Fibroblast of lung (primary cell): Measurements from ENCODE around the gene SOX10. TPM values are rescaled to one million over a fixed set of nuclear protein-coding genes. Genes with fewer than 3 reads are reported as not detected.
"Not testable (repeated sequence)": the region's sequence is repeated elsewhere in the genome, so short reads cannot be mapped to it uniquely, and the experiment has no call there.

Experiments used
- DNase-seq, 2 donors: peaks; one replicate each; pipeline versions ENCODE4 v3.0.0 to v3.0.0-alpha.2; 2010; ENCODE audit warnings: low read depth in 2 of 2
- H2AFZ ChIP-seq: 2 replicates; pipeline ENCODE4 v1.5.1; 2012; ENCODE audit warnings: low read length, control low read depth, inconsistent platforms
- H3K27ac ChIP-seq: 2 replicates; pipeline ENCODE4 v1.5.1; 2011; ENCODE audit warnings: low read length, control low read depth; ENCODE audit not compliant: insufficient read depth
- H3K27me3 ChIP-seq: 2 replicates; pipeline ENCODE4 v1.5.1; 2011; ENCODE audit warnings: mild to moderate bottlenecking, low read length; ENCODE audit not compliant: control insufficient read depth, insufficient read depth
- H3K36me3 ChIP-seq: 2 replicates; pipeline ENCODE4 v1.5.1; 2011; ENCODE audit warnings: low read length; ENCODE audit not compliant: control insufficient read depth, insufficient read depth
- H3K4me1 ChIP-seq: 2 replicates; pipeline ENCODE4 v1.5.1; 2011; ENCODE audit warnings: low read length; ENCODE audit not compliant: control insufficient read depth, insufficient read depth; ENCODE audit errors: extremely low read depth
- H3K4me2 ChIP-seq: 2 replicates; pipeline ENCODE4 v1.5.1; 2011; ENCODE audit warnings: low read length, control low read depth; ENCODE audit not compliant: insufficient read depth; ENCODE audit errors: extremely low read depth
- H3K4me3 ChIP-seq, 4 experiments: fragments of 200-600 bp in 1 of 4; sonication (generic) in 1 of 4; replicated peaks in 1 of 4; 2 replicates each; pipeline ENCODE4 v1.5.1; 2011 to 2016; ENCODE audit warnings: low read length in 4 of 4, low read depth in 3 of 4, mild to moderate bottlenecking in 3 of 4, control low read depth in 2 of 4, inconsistent platforms in 1 of 4, mixed read lengths in 1 of 4; ENCODE audit not compliant: insufficient read depth in 1 of 4; ENCODE audit errors: control extremely low read depth in 1 of 4
- H3K79me2 ChIP-seq: 2 replicates; pipeline ENCODE4 v1.5.1; 2012; ENCODE audit warnings: mild to moderate bottlenecking, low read length, inconsistent platforms; ENCODE audit not compliant: control insufficient read depth, insufficient read depth
- H3K9ac ChIP-seq: 2 replicates; pipeline ENCODE4 v1.5.1; 2011; ENCODE audit warnings: mild to moderate bottlenecking, low read length, control low read depth; ENCODE audit not compliant: insufficient read depth
- H3K9me3 ChIP-seq: 2 replicates; pipeline ENCODE4 v1.5.1; 2012; ENCODE audit warnings: low read depth, low read length; ENCODE audit not compliant: control insufficient read depth, insufficient read depth
- H4K20me1 ChIP-seq: 2 replicates; pipeline ENCODE4 v1.5.1; 2011; ENCODE audit warnings: low read length; ENCODE audit not compliant: control insufficient read depth, insufficient read depth; ENCODE audit errors: extremely low read depth
- CTCF ChIP-seq, 2 donors: IDR thresholded peaks in 1 of 2; conservative IDR thresholded peaks in 1 of 2; 1 replicate in 1 of 2; 2 replicates in 1 of 2; pipeline ENCODE4 v1.5.1; 2011 to 2012; ENCODE audit warnings: low read length in 2 of 2, control low read depth in 1 of 2, inconsistent platforms in 1 of 2, low read depth in 1 of 2, mild to moderate bottlenecking in 1 of 2
- EZH2 ChIP-seq: IDR thresholded peaks from 2 replicates; pipeline ENCODE4 v1.5.1; 2012; ENCODE audit warnings: low read length, control low read depth, mild to moderate bottlenecking; ENCODE audit errors: missing control alignments
- polyA plus RNA-seq, 2 donors: library from polyadenylated mRNA; depleted of rRNA in 1 of 2; stranded (reverse) in 1 of 2; unstranded in 1 of 2; fragments of >200 nt; gene quantifications; 2 replicates each; pipeline ENCODE4 v1.2.1, GENCODE V29; 2011 to 2012; ENCODE audit warnings: missing spikeins in 1 of 2
- total RNA-seq: library from RNA; depleted of rRNA; stranded (reverse); fragments of >200 nt; gene quantifications from 2 replicates; pipeline ENCODE4 v1.2.1, GENCODE V29; 2014

The SOX10 gene
- total and polyA plus RNA-seq, 2 donors (not counting 1 experiment from before 2014, with no cell fraction given), result not detected

- no peak for DNase-seq
- Histone ChIP-seq H3K27ac (no peak overlapping the region), H3K27me3 (no peaks in the 10 kb centered on the region), H3K9me3 (no peaks in the 10 kb centered on the region), H4K20me1 (no peaks in the 10 kb centered on the region), H3K4me2 (peak overlapping the region; percentile 82), H3K9ac (no peak overlapping the region), H3K36me3 (peaks cover 11% of the 10 kb centered on the region), H3K4me3 (peak overlapping the region; percentile 68 to 97 (median 86)), H3K79me2 (peaks cover 15% of the 10 kb centered on the region), H2AFZ (no peak overlapping the region), H3K4me1 (peaks cover 4% of the 10 kb centered on the region)
- TF ChIP-seq EZH2, result no peak
- no peak for TF ChIP-seq CTCF (conservative IDR thresholded peaks at IDR 0.05 in 1 of 2, IDR thresholded peaks at IDR 0.05 in 1 of 2; ENCODE audit: low read depth in 1 of 2, low read length in 2 of 2)
Observed at GRCh38 chr22:37954686-37955085, 29.7 kb downstream of the SOX10 start.

- Histone ChIP-seq H3K36me3 (peaks cover 5% of the 10 kb centered on the region), H3K79me2 (peaks cover 15% of the 10 kb centered on the region), H3K4me1 (peaks cover 4% of the 10 kb centered on the region), H3K4me2 (peak within 1 kb of the TSS; percentile 97), H3K9me3 (no peaks in the 10 kb centered on the region), H3K4me3 (peak within 1 kb of the TSS; percentile 68 to 97 (median 86)), H3K27ac (peak within 1 kb of the TSS; percentile 81), H3K27me3 (no peaks in the 10 kb centered on the region), H3K9ac (peak within 1 kb of the TSS; percentile 83), H4K20me1 (no peaks in the 10 kb centered on the region), H2AFZ (peak within 1 kb of the TSS; percentile 84)
- TF ChIP-seq EZH2 (no peak), CTCF (conservative IDR thresholded peaks at IDR 0.05 in 1 of 2, IDR thresholded peaks at IDR 0.05 in 1 of 2; ENCODE audit: low read depth in 1 of 2, low read length in 2 of 2) (no peak)
- DNase-seq, result peak; percentile 87 to 93
Observed at GRCh38 chr22:37953437-37954179, 30.7 kb downstream of the SOX10 start, which contains the start of the genes C22orf23 and POLR2F. TSS of gene C22orf23 (minus strand) at chr22:37953601. CDS start at chr22:37953149, 452 bp downstream. TSS of gene POLR2F (plus strand) at chr22:37953699. CDS start at chr22:37953788, 89 bp downstream.

DNA sequence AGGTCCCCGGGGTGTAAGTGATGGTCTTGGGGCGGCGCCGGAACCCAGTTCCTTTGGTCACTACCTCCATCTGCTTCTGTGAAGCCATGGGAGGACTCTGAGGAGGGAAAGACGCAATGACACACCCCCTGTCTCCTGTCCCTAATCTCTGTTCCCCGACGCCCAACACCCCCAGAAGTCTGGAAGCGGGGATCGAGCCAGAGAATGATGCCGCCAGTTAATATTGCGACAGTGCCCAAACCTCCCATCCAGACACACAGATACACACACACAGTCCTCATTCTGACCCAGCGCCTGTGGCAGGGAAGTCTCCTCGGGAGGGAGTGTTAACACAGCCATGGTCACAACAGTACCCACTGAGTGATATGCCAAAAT, 31.3 kb downstream of the SOX10 start:
- Histone ChIP-seq H3K4me3 (peak overlapping the region; percentile 68 to 97 (median 86)), H3K27me3 (no peaks in the 10 kb centered on the region), H3K4me2 (peak overlapping the region; percentile 97), H3K27ac (peak overlapping the region; percentile 81), H2AFZ (peak overlapping the region; percentile 68), H3K4me1 (peaks cover 4% of the 10 kb centered on the region), H3K79me2 (peaks cover 15% of the 10 kb centered on the region), H3K9ac (peak overlapping the region; percentile 83), H3K36me3 (peaks cover 4% of the 10 kb centered on the region), H4K20me1 (no peaks in the 10 kb centered on the region), H3K9me3 (no peaks in the 10 kb centered on the region)
- TF ChIP-seq CTCF (conservative IDR thresholded peaks at IDR 0.05 in 1 of 2, IDR thresholded peaks at IDR 0.05 in 1 of 2; ENCODE audit: low read depth in 1 of 2, low read length in 2 of 2), result no peak
- no peak for TF ChIP-seq EZH2
- DNase-seq, result no peak

DNA sequence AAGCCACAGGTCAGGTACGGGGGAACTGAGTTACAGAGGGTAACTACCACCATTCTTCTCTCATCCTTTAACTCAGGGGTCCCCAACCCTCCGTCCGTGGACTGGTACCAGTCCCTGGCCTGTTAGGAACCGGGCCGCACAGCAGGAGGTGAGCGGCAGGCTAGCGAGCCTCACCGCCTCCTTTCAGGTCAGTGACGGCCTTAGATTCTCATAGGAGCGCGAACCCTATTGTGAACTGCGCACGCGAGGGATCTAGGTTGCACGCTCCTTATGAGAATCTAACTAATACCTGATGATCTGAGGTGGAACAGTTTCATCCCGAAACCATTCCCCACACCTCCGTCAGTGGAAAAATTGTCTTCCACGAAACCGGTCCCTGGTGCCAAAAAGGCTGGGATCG, 31.7 kb downstream of the SOX10 start:
- peak overlapping the region; percentile 97 for H3K4me2 ChIP-seq
- not testable (repeated sequence) for H3K27me3 ChIP-seq, H3K9me3 ChIP-seq, H3K36me3 ChIP-seq, DNase-seq, H4K20me1 ChIP-seq, H3K4me1 ChIP-seq
- H3K4me3 ChIP-seq, result peak overlapping the region; percentile 68 to 97 (median 86)
- H3K9ac ChIP-seq, result peak overlapping the region; percentile 83
- H3K79me2 ChIP-seq, result peaks cover 15% of the 10 kb centered on the region
- peak overlapping the region; percentile 81 for H3K27ac ChIP-seq
- peak overlapping the region; percentile 68 for H2AFZ ChIP-seq
